ENCODE measurements around the gene ZBTB8B.

Gene ZBTB8B

DNA sequence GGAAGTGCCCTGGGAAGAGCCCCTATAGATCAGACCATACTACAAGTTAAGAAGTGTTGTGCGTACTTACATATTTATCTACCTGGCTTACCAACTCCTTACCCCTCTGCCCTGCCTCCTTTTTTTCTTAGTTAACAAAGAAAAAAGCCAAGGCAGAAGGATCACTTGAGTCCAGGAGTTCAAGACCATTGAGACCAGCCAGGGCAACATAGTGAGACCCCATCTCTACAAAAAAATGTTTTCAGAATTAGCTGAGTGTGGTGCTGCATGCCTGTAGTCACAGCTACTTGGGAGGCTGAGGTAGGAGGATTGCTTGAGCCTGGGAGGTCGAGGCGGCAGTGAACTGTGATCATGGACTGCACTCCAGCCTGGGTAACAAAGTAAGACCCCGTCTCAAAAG, 1.9 kb downstream of the ZBTB8B start:
- H2AFZ ChIP-seq (ENCODE audit: low read depth): no peak overlapping the region
- TF ChIP-seq, protein P1, sequence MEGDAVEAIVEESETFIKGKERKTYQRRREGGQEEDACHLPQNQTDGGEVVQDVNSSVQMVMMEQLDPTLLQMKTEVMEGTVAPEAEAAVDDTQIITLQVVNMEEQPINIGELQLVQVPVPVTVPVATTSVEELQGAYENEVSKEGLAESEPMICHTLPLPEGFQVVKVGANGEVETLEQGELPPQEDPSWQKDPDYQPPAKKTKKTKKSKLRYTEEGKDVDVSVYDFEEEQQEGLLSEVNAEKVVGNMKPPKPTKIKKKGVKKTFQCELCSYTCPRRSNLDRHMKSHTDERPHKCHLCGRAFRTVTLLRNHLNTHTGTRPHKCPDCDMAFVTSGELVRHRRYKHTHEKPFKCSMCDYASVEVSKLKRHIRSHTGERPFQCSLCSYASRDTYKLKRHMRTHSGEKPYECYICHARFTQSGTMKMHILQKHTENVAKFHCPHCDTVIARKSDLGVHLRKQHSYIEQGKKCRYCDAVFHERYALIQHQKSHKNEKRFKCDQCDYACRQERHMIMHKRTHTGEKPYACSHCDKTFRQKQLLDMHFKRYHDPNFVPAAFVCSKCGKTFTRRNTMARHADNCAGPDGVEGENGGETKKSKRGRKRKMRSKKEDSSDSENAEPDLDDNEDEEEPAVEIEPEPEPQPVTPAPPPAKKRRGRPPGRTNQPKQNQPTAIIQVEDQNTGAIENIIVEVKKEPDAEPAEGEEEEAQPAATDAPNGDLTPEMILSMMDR (conservative IDR thresholded peaks at IDR 0.05; ENCODE audit: low read depth, low read length): no peak
- no peak overlapping the region for H3K9ac ChIP-seq
- no peaks in the 10 kb centered on the region for H3K79me2 ChIP-seq (ENCODE audit: insufficient read depth, low read depth)
- no peak overlapping the region for H3K4me2 ChIP-seq
- no peaks in the 10 kb centered on the region for H4K20me1 ChIP-seq (ENCODE audit: insufficient read depth)
- H3K27ac ChIP-seq: no peak overlapping the region
- no peak overlapping the region for H3K4me3 ChIP-seq (IDR thresholded peaks at IDR 0.05; ENCODE audit: insufficient read depth, low read depth, low read length)
- H3K36me3 ChIP-seq (ENCODE audit: insufficient read depth): no peaks in the 10 kb centered on the region
- H3K4me1 ChIP-seq (ENCODE audit: low read depth, poor library complexity, severe bottlenecking): no peaks in the 10 kb centered on the region
- no peaks in the 10 kb centered on the region for H3K27me3 ChIP-seq (ENCODE audit: insufficient read depth, low read depth)

DNA sequence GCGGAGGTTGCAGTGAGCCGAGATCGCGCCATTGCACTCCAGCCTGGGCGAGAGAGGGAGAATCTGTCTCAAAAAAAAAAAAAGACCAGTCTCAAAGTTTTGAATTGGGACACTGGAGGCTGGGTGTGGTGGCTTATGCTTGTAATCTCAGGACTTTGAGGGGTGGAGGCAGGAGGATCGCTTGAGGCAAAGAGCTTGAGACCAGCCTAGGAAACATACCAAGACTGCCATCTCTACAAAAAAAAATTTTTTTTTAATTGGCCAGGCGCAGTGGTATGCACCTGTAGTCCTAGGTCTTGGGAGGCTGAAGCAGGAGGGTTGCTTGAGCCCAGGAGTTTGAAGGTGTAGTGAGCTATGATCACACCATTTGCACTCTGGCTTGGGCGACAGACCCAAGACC, 3.9 kb downstream of the ZBTB8B start:
- Histone ChIP-seq H3K4me3 (IDR thresholded peaks at IDR 0.05; ENCODE audit: insufficient read depth, low read depth, low read length) (no peak overlapping the region), H3K27me3 (ENCODE audit: insufficient read depth, low read depth) (no peaks in the 10 kb centered on the region), H4K20me1 (ENCODE audit: insufficient read depth) (no peaks in the 10 kb centered on the region), H2AFZ (ENCODE audit: low read depth) (no peak overlapping the region), H3K79me2 (ENCODE audit: insufficient read depth, low read depth) (no peaks in the 10 kb centered on the region), H3K4me2 (no peak overlapping the region), H3K9ac (no peak overlapping the region), H3K36me3 (ENCODE audit: insufficient read depth) (no peaks in the 10 kb centered on the region), H3K27ac (no peak overlapping the region), H3K4me1 (ENCODE audit: low read depth, poor library complexity, severe bottlenecking) (no peaks in the 10 kb centered on the region)
- TF ChIP-seq, protein P1 (conservative IDR thresholded peaks at IDR 0.05; ENCODE audit: low read depth, low read length): no peak

DNA sequence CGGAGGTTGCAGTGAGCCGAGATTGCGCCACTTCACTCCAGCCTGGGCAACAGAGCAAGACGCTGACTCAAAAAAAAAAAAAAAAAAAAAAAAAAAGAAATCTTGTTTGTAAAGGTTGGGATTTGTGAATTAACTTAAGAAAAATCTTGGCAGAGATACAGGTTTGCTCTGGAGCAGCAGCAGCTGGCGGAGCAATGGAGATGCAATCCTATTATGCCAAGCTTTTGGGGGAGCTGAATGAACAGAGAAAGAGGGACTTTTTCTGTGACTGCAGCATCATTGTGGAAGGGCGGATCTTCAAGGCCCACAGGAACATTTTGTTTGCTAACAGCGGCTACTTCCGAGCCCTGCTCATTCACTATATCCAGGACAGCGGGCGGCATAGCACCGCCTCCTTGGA, 5.6 kb downstream of the ZBTB8B start:
- TF ChIP-seq, protein P1 (conservative IDR thresholded peaks at IDR 0.05; ENCODE audit: low read depth, low read length): no peak
- Histone ChIP-seq H3K79me2 (ENCODE audit: insufficient read depth, low read depth) (no peaks in the 10 kb centered on the region), H3K4me3 (IDR thresholded peaks at IDR 0.05; ENCODE audit: insufficient read depth, low read depth, low read length) (no peak overlapping the region), H3K27ac (no peak overlapping the region), H2AFZ (ENCODE audit: low read depth) (no peak overlapping the region), H3K27me3 (ENCODE audit: insufficient read depth, low read depth) (no peaks in the 10 kb centered on the region), H3K36me3 (ENCODE audit: insufficient read depth) (no peaks in the 10 kb centered on the region), H3K4me1 (ENCODE audit: low read depth, poor library complexity, severe bottlenecking) (no peaks in the 10 kb centered on the region), H3K9ac (no peak overlapping the region), H3K4me2 (no peak overlapping the region), H4K20me1 (ENCODE audit: insufficient read depth) (no peaks in the 10 kb centered on the region)

DNA sequence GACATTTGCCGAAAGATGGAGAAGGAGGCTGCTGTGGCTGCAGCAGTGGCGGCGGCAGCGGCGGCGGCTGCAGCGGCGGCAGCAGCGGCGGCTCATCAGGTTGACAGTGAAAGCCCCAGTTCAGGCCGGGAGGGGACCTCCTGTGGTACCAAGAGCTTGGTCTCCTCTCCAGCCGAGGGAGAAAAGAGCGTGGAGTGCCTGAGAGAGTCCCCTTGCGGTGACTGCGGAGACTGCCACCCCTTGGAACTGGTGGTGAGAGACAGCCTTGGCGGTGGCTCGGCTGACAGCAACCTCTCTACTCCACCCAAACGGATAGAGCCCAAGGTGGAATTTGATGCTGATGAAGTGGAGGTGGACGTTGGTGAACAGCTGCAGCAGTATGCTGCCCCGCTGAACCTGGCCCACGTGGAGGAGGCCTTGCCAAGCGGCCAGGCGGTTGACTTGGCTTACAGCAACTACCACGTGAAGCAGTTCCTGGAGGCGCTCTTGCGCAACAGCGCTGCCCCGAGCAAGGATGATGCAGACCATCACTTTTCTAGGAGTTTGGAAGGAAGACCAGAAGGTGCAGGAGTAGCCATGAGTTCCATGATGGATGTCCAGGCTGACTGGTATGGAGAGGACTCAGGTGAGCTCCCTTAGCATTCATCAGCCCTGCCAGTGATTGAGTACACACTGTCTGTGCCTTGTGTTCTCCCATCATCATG, 6.3 kb downstream of the ZBTB8B start:
- TF ChIP-seq, protein P1 (conservative IDR thresholded peaks at IDR 0.05; ENCODE audit: low read depth, low read length): no peak
- H3K36me3 ChIP-seq (ENCODE audit: insufficient read depth): no peaks in the 10 kb centered on the region
- H3K9ac ChIP-seq: no peak overlapping the region
- no peak overlapping the region for H3K27ac ChIP-seq
- no peaks in the 10 kb centered on the region for H3K79me2 ChIP-seq (ENCODE audit: insufficient read depth, low read depth)
- no peaks in the 10 kb centered on the region for H4K20me1 ChIP-seq (ENCODE audit: insufficient read depth)
- no peaks in the 10 kb centered on the region for H3K27me3 ChIP-seq (ENCODE audit: insufficient read depth, low read depth)
- H3K4me1 ChIP-seq (ENCODE audit: low read depth, poor library complexity, severe bottlenecking): no peaks in the 10 kb centered on the region
- no peak overlapping the region for H2AFZ ChIP-seq (ENCODE audit: low read depth)
- no peak overlapping the region for H3K4me2 ChIP-seq
- no peak overlapping the region for H3K4me3 ChIP-seq (IDR thresholded peaks at IDR 0.05; ENCODE audit: insufficient read depth, low read depth, low read length)

Data from KMS-11 (cell line).